Neural cell (in vitro differentiated cells): Measurements from ENCODE around the gene HLA-DQA1.

ENCODE experiments used
- EP300 ChIP-seq: fragments of 450-650 bp; conservative IDR thresholded peaks from 2 replicates; pipeline ENCODE4 v1.6.1; 2014; ENCODE audit warnings: antibody characterized with exemption, mild to moderate bottlenecking, moderate library complexity; ENCODE audit not compliant: poor library complexity, severe bottlenecking
- EZH2 ChIP-seq: fragments of 200-600, 300-800 bp; shearing (Covaris generic), sonication (generic); IDR thresholded peaks from 2 replicates; pipeline ENCODE4 v1.6.1; 2014; ENCODE audit warnings: antibody characterized with exemption, low read length, borderline replicate concordance, mild to moderate bottlenecking; ENCODE audit not compliant: insufficient read depth, poor library complexity, severe bottlenecking
- POLR2AphosphoS5 ChIP-seq: IDR thresholded peaks from 2 replicates; pipeline ENCODE4 v1.6.1; 2012
- RAD21 ChIP-seq: fragments of 450-650 bp; conservative IDR thresholded peaks from 2 replicates; pipeline ENCODE4 v1.6.1; 2014; ENCODE audit warnings: antibody characterized with exemption, mild to moderate bottlenecking, moderate library complexity
- REST ChIP-seq: IDR thresholded peaks from 2 replicates; pipeline ENCODE4 v1.6.1; 2012; ENCODE audit warnings: borderline replicate concordance
- TF ChIP-seq, protein P1 (sequence below): fragments of 450-650 bp; IDR thresholded peaks from 2 replicates; pipeline ENCODE4 v1.5.1; 2014; ENCODE audit warnings: antibody characterized with exemption, mild to moderate bottlenecking, moderate library complexity; ENCODE audit not compliant: poor library complexity, severe bottlenecking

DNA sequence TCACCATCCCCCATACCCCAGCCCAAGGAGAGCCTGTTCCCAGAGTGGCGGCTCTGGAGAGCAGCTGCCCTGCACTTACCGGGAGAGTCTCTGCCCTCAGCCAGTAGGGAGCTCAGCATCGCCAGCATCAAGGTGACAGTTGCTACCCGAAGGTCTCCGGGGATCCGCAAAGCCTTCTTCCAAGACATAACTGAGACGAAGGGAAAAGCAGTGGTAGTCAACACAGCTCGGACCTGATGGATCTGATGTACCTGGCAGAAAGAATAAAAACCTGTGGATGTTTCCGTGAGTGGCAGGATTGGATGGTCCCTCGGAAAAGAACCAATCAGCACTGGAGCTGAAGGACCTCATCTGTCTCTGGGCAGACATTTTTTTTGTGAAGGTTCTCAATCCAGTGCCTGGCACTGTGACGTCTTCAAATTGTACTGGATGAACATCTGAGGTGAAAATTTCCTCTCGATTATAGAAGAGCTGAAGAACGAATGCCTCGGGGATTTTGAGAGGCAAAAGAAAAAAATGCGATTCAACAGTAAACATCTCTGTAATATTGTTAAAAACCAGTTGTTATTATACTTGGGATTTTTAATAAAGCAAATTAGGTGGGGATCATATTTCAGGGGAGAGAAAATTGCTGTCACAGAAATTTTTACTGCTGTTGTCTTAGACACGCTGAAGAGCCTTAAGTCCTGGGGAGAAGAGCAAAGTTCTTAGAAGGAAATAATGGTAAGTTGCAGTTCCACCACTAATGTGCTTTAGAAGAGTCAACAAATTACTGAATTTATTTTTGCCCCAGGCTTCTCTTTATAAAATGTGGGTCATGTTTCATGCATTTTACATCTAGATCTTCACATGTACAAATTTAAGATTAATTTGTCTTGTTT, 29.5 kb downstream of the HLA-DQA1 start, which contains the start of gene HLA-DQB1:
- TF ChIP-seq, protein P1, sequence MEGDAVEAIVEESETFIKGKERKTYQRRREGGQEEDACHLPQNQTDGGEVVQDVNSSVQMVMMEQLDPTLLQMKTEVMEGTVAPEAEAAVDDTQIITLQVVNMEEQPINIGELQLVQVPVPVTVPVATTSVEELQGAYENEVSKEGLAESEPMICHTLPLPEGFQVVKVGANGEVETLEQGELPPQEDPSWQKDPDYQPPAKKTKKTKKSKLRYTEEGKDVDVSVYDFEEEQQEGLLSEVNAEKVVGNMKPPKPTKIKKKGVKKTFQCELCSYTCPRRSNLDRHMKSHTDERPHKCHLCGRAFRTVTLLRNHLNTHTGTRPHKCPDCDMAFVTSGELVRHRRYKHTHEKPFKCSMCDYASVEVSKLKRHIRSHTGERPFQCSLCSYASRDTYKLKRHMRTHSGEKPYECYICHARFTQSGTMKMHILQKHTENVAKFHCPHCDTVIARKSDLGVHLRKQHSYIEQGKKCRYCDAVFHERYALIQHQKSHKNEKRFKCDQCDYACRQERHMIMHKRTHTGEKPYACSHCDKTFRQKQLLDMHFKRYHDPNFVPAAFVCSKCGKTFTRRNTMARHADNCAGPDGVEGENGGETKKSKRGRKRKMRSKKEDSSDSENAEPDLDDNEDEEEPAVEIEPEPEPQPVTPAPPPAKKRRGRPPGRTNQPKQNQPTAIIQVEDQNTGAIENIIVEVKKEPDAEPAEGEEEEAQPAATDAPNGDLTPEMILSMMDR = no peak
- TF ChIP-seq POLR2AphosphoS5 = no peak
- TF ChIP-seq EZH2 = no peak
- no peak for TF ChIP-seq RAD21
- TF ChIP-seq EP300 = no peak
- TF ChIP-seq REST = no peak
